HG02970 (cell line): ENCODE measurements around the gene RGS7.
"Not testable (repeated sequence)": the region's sequence is repeated elsewhere in the genome, so short reads cannot be mapped to it uniquely, and the experiment has no call there.

Experiments
- ATAC-seq: cut with Tn5 transposase; IDR thresholded peaks from one replicate; pipeline ENCODE4 v1.9.1; 2021; ENCODE audit warnings: mild to moderate bottlenecking, moderate library complexity, moderate number of reproducible peaks; ENCODE audit not compliant: unreplicated experiment, low FRiP score

Gene RGS7

GRCh38 chr1:241156231-241156965, 200.6 kb downstream of the RGS7 start:
- no peak for ATAC-seq

GRCh38 chr1:241145881-241146280, 211.1 kb downstream of the RGS7 start:
- no peak for ATAC-seq

- no peak for ATAC-seq
These were observed 213.1 kb downstream of the RGS7 start for GRCh38 chr1:241143765-241144442.

GRCh38 chr1:241142493-241142892, 214.5 kb downstream of the RGS7 start:
- ATAC-seq = no peak

GRCh38 chr1:241141646-241142045, 215.4 kb downstream of the RGS7 start:
- ATAC-seq = not testable (repeated sequence)

GRCh38 chr1:241140670-241141069, 216.3 kb downstream of the RGS7 start:
- no peak for ATAC-seq

- ATAC-seq = no peak
These were observed 218.0 kb downstream of the RGS7 start for GRCh38 chr1:241139047-241139446.

GRCh38 chr1:241138248-241138647, 218.8 kb downstream of the RGS7 start:
- no peak for ATAC-seq

GRCh38 chr1:241136389-241136788, 220.6 kb downstream of the RGS7 start:
- no peak for ATAC-seq

GRCh38 chr1:241131636-241132194, 225.3 kb downstream of the RGS7 start:
- no peak for ATAC-seq

- ATAC-seq = no peak
These were observed 226.1 kb downstream of the RGS7 start for GRCh38 chr1:241130881-241131280.

- no peak for ATAC-seq
These were observed 227.6 kb downstream of the RGS7 start for GRCh38 chr1:241129207-241129960.

- ATAC-seq = no peak
These were observed 231.7 kb downstream of the RGS7 start for GRCh38 chr1:241125286-241125685.

- ATAC-seq = no peak
These were observed 239.0 kb downstream of the RGS7 start for GRCh38 chr1:241118049-241118448.

GRCh38 chr1:241115784-241116183, 241.2 kb downstream of the RGS7 start:
- ATAC-seq = no peak

- ATAC-seq = no peak
These were observed 242.2 kb downstream of the RGS7 start for GRCh38 chr1:241114699-241115233.

- no peak for ATAC-seq
These were observed 243.4 kb downstream of the RGS7 start for GRCh38 chr1:241113557-241113956.

GRCh38 chr1:241109039-241109438, 248.0 kb downstream of the RGS7 start:
- no peak for ATAC-seq

- ATAC-seq = no peak
These were observed 251.9 kb downstream of the RGS7 start for GRCh38 chr1:241105147-241105546.

GRCh38 chr1:241102664-241103063, 254.3 kb downstream of the RGS7 start:
- ATAC-seq = no peak

- no peak for ATAC-seq
These were observed 255.4 kb downstream of the RGS7 start for GRCh38 chr1:241101622-241102021.
